H1 (cell line): ENCODE data around the gene ASPA. TPM values are rescaled to one million over a fixed set of nuclear protein-coding genes. Genes with fewer than 3 reads are reported as not detected.
"Not testable (repeated sequence)": the region's sequence is repeated elsewhere in the genome, so short reads cannot be mapped to it uniquely, and the experiment has no call there.

Experiments
- CTCF ChIA-PET: fragments of 300-600 bp; sonication (Branson Sonifier 250); formaldehyde crosslinking; loops from one replicate; lab custom pipeline; 2021; ENCODE audit not compliant: partially characterized antibody; lab: Charles Lee
- POLR2A ChIA-PET: fragments of 300-600 bp; sonication (Branson Sonifier 250); formaldehyde crosslinking; loops from one replicate; lab custom pipeline; 2021; ENCODE audit warnings: inconsistent platforms; ENCODE audit not compliant: partially characterized antibody; lab: Charles Lee
- DNase-seq, 2 experiments: peaks; one replicate each; pipeline versions ENCODE4 v3.0.0 to v3.0.0-alpha.2; 2010 to 2022; ENCODE audit warnings: low spot score in 2 of 2, low read depth in 1 of 2, mixed read lengths in 1 of 2
- FAIRE-seq: peaks from 2 replicates; lab custom pipeline; 2011; peaks lifted over from hg19 to GRCh38; lab: Jason Lieb, UNC
- H2AFZ ChIP-seq: 2 replicates; pipeline ENCODE4 v1.8.1; 2012; ENCODE audit warnings: low read length, inconsistent platforms
- H2AK5ac ChIP-seq: 2 replicates; pipeline ENCODE4 v1.6.1; 2013; ENCODE audit warnings: low read depth, low read length
- H2BK120ac ChIP-seq: replicated peaks from 2 replicates; pipeline ENCODE3; 2013; ENCODE audit warnings: low read depth, low read length, inconsistent platforms
- H2BK12ac ChIP-seq: 2 replicates; pipeline ENCODE4 v1.6.1; 2013; ENCODE audit warnings: low read depth, low read length
- H2BK15ac ChIP-seq: 2 replicates; pipeline ENCODE4 v1.6.1; 2013; ENCODE audit warnings: low read length
- H2BK20ac ChIP-seq: 2 replicates; pipeline ENCODE4 v1.6.1; 2013; ENCODE audit warnings: low read length
- H2BK5ac ChIP-seq: 2 replicates; pipeline ENCODE4 v1.6.1; 2013; ENCODE audit warnings: low read depth, low read length
- H3K14ac ChIP-seq: 2 replicates; pipeline ENCODE4 v1.6.1; 2013; ENCODE audit warnings: inconsistent platforms; ENCODE audit not compliant: insufficient read length
- H3K18ac ChIP-seq: 2 replicates; pipeline ENCODE4 v1.6.1; 2013; ENCODE audit warnings: low read length; ENCODE audit errors: extremely low read depth
- H3K23ac ChIP-seq: 2 replicates; pipeline ENCODE4 v1.6.1; 2013; ENCODE audit warnings: inconsistent platforms; ENCODE audit not compliant: insufficient read length
- H3K23me2 ChIP-seq: 2 replicates; pipeline ENCODE4 v1.6.1; 2013; ENCODE audit warnings: low read depth, low read length
- H3K27ac ChIP-seq: 2 replicates; pipeline ENCODE4 v1.6.1; 2011; ENCODE audit warnings: low read depth, low read length, inconsistent platforms
- H3K27me3 ChIP-seq, 4 experiments: replicated peaks in 1 of 4; 1 replicate in 1 of 4; 2 replicates in 3 of 4; pipeline versions ENCODE4 v1.6.1 to v1.8.1; 2011 to 2013; ENCODE audit warnings: low read length in 3 of 4, mild to moderate bottlenecking in 3 of 4, inconsistent platforms in 2 of 4, mixed read lengths in 2 of 4, moderate library complexity in 1 of 4; ENCODE audit not compliant: control insufficient read depth in 3 of 4, insufficient read depth in 3 of 4; ENCODE audit errors: extremely low read depth in 1 of 4
- H3K36me3 ChIP-seq, 4 experiments: 2 replicates each; pipeline versions ENCODE4 v1.6.1 to v1.8.1; 2011 to 2013; ENCODE audit warnings: mild to moderate bottlenecking in 4 of 4, low read length in 3 of 4, moderate library complexity in 2 of 4, control low read depth in 1 of 4, inconsistent platforms in 1 of 4; ENCODE audit not compliant: insufficient read depth in 4 of 4, control insufficient read depth in 2 of 4
- H3K4ac ChIP-seq: replicated peaks from 2 replicates; pipeline ENCODE3; 2013; ENCODE audit warnings: low read length, low read depth, mixed read lengths, inconsistent platforms; ENCODE audit not compliant: insufficient read length
- H3K4me1 ChIP-seq, 4 experiments: replicated peaks in 1 of 4; 1 replicate in 1 of 4; 2 replicates in 3 of 4; pipeline versions ENCODE4 v1.6.1 to v1.8.1; 2011 to 2013; ENCODE audit warnings: low read length in 3 of 4, inconsistent platforms in 2 of 4, mixed read lengths in 1 of 4; ENCODE audit not compliant: insufficient read depth in 4 of 4, control insufficient read depth in 3 of 4
- H3K4me2 ChIP-seq, 2 experiments: 2 replicates each; pipeline versions ENCODE4 v1.6.1 to v1.8.1; 2011 to 2013; ENCODE audit warnings: low read depth in 2 of 2, low read length in 2 of 2, control low read depth in 1 of 2, inconsistent platforms in 1 of 2, mild to moderate bottlenecking in 1 of 2; ENCODE audit not compliant: insufficient read depth in 1 of 2
- H3K4me3 ChIP-seq, 4 experiments: fragments of 200-600, 300-600 bp in 1 of 4; sonication (generic), shearing (Covaris generic), sonication (Bioruptor Twin) in 1 of 4; 2 replicates each; pipeline versions ENCODE4 v1.5.1 to v1.8.1; 2011 to 2016; ENCODE audit warnings: low read length in 4 of 4, low read depth in 3 of 4, control low read depth in 2 of 4, inconsistent platforms in 2 of 4, mild to moderate bottlenecking in 2 of 4, mixed read lengths in 1 of 4, moderate library complexity in 1 of 4; ENCODE audit not compliant: insufficient read depth in 2 of 4; ENCODE audit errors: extremely low read depth in 1 of 4
- H3K56ac ChIP-seq: replicated peaks from 2 replicates; pipeline ENCODE3; 2013; ENCODE audit warnings: low read depth, mild to moderate bottlenecking, mixed read lengths, low read length, inconsistent platforms; ENCODE audit not compliant: insufficient read length
- H3K79me1 ChIP-seq: 2 replicates; pipeline ENCODE4 v1.6.1; 2013; ENCODE audit warnings: low read depth, low read length, control low read depth
- H3K79me2 ChIP-seq, 2 experiments: 2 replicates each; pipeline versions ENCODE4 v1.6.1 to v1.8.1; 2012 to 2013; ENCODE audit warnings: low read length in 2 of 2, mild to moderate bottlenecking in 2 of 2, inconsistent platforms in 1 of 2; ENCODE audit not compliant: insufficient read depth in 2 of 2, control insufficient read depth in 1 of 2
- H3K9ac ChIP-seq, 4 experiments: replicated peaks in 1 of 4; 1 replicate in 1 of 4; 2 replicates in 3 of 4; pipeline versions ENCODE4 v1.6.1 to v1.8.1; 2011 to 2013; ENCODE audit warnings: low read depth in 3 of 4, low read length in 3 of 4, control low read depth in 2 of 4, mild to moderate bottlenecking in 2 of 4, moderate library complexity in 2 of 4, inconsistent platforms in 1 of 4; ENCODE audit errors: extremely low read depth in 1 of 4
- H3K9me3 ChIP-seq, 2 experiments: 2 replicates each; pipeline versions ENCODE4 v1.6.1 to v1.8.1; 2012 to 2013; ENCODE audit warnings: mild to moderate bottlenecking in 2 of 2, moderate library complexity in 2 of 2, control low read depth in 1 of 2, inconsistent platforms in 1 of 2, low read depth in 1 of 2, low read length in 1 of 2, mixed read lengths in 1 of 2; ENCODE audit not compliant: insufficient read depth in 2 of 2
- H4K20me1 ChIP-seq, 2 experiments: replicated peaks in 1 of 2; 2 replicates each; pipeline versions ENCODE3 to v1.8.1; 2011 to 2013; ENCODE audit warnings: inconsistent platforms in 2 of 2, low read length in 2 of 2, mild to moderate bottlenecking in 1 of 2; ENCODE audit not compliant: insufficient read depth in 2 of 2, control insufficient read depth in 1 of 2
- H4K5ac ChIP-seq: 2 replicates; pipeline ENCODE4 v1.6.1; 2013; ENCODE audit warnings: low read length, low read depth, mixed read lengths, inconsistent platforms; ENCODE audit not compliant: insufficient read length
- H4K8ac ChIP-seq: 2 replicates; pipeline ENCODE4 v1.8.0; 2013; ENCODE audit warnings: mild to moderate bottlenecking, moderate library complexity, low read length, inconsistent platforms; ENCODE audit not compliant: insufficient read depth; ENCODE audit errors: extremely low read depth
- H4K91ac ChIP-seq: replicated peaks from 2 replicates; pipeline ENCODE3; 2013; ENCODE audit warnings: low read length, mixed read lengths, inconsistent platforms; ENCODE audit not compliant: insufficient read length
- WGBS, 2 experiments: shearing (Covaris generic) in 1 of 2; methylation state at CpG; one replicate each; pipeline versions ENCODE4 v1.1.6 to v1.1.7; 2013 to 2015; ENCODE audit warnings: low lambda C conversion rate in 2 of 2, mixed read lengths in 2 of 2, inconsistent platforms in 1 of 2, low coverage in 1 of 2, missing lambda C conversion rate in 1 of 2; ENCODE audit not compliant: insufficient replicate concordance in 2 of 2, insufficient coverage in 1 of 2, insufficient read length in 1 of 2; ENCODE audit errors: extremely low coverage in 1 of 2, missing lambda C conversion rate in 1 of 2; 5-methylcytosine and 5-hydroxymethylcytosine counted together
- polyA plus RNA-seq, 7 experiments: library from polyadenylated mRNA; depleted of rRNA in 3 of 7; stranded (reverse) in 5 of 7; unstranded in 2 of 7; fragments of >200 nt in 5 of 7; fragments of 200-250 nt in 2 of 7; gene quantifications; 1 replicate in 5 of 7; 2 replicates in 1 of 7; 4 replicates in 1 of 7; pipeline versions ENCODE4 v1.2.1 to v1.2.3, GENCODE V29; 2011 to 2013; ENCODE audit warnings: missing spikeins in 2 of 7, mixed read lengths in 2 of 7
- total RNA-seq: library from RNA; stranded (reverse); fragmentation: NEBNext Ultra II Directional; extraction: Animal tissue kit (Norgen Biotek cat#: 25700); gene quantifications from 2 replicates; pipeline ENCODE4 v1.2.1, GENCODE V29; 2021

ASPA gene
- total and polyA plus RNA-seq, 2 of the 8 experiments (the other 6 are each of a cell fraction or from before 2014, with no cell fraction given), result 0.03 TPM; not detected in 1

DNA sequence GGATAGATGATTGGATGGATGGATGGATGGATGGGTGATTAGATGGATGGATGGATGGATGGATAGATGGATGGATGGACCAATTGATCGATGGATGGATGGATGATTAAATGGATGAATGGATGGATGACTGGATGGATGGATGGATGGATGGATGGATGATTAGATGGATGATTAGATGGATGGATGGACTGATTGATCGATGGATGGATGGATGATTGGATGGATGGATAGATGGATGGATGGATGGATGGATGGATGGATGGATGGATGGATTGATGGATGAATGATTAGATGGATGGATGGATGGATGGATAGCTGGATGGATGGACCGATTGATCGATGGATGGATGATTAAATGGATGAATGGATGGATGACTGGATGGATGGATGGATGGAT, 43.7 kb downstream of the ASPA start:
- H3K79me1 ChIP-seq, H2BK15ac ChIP-seq, H3K18ac ChIP-seq, H3K4ac ChIP-seq, H3K9me3 ChIP-seq, H3K27ac ChIP-seq, H3K4me1 ChIP-seq, H2BK20ac ChIP-seq, H4K91ac ChIP-seq, H4K5ac ChIP-seq, H3K27me3 ChIP-seq, H3K23me2 ChIP-seq, H3K23ac ChIP-seq, H3K4me2 ChIP-seq, H2AFZ ChIP-seq, H4K8ac ChIP-seq, H3K9ac ChIP-seq, FAIRE-seq, H2BK12ac ChIP-seq, H4K20me1 ChIP-seq, H3K4me3 ChIP-seq, POLR2A ChIA-PET, H2AK5ac ChIP-seq, CTCF ChIA-PET, H3K14ac ChIP-seq, DNase-seq, H3K36me3 ChIP-seq, H3K56ac ChIP-seq, H2BK5ac ChIP-seq, H3K79me2 ChIP-seq, H2BK120ac ChIP-seq: not testable (repeated sequence)
- 79 to 100% methylated on average over 3 to 4 of the region's 4 CpGs for WGBS, 2 experiments
